H4 (cell line): ENCODE results near the gene LSP1. TPM values are rescaled to one million over a fixed set of nuclear protein-coding genes. Genes with fewer than 3 reads are reported as not detected.
"Not testable (repeated sequence)": the region's sequence is repeated elsewhere in the genome, so short reads cannot be mapped to it uniquely, and the experiment has no call there.

Experiments
- DNase-seq: peaks from one replicate; pipeline ENCODE4 v3.0.0-alpha.2; 2015; ENCODE audit warnings: low spot score
- total RNA-seq: library from RNA; depleted of rRNA; stranded (reverse); fragments of >200 nt; shearing (Covaris generic); gene quantifications from 2 replicates; pipeline ENCODE4 v1.2.3, GENCODE V29; 2014

Gene LSP1
- total RNA-seq, 1 experiment from 2014 or later, result 3.3 TPM

DNA sequence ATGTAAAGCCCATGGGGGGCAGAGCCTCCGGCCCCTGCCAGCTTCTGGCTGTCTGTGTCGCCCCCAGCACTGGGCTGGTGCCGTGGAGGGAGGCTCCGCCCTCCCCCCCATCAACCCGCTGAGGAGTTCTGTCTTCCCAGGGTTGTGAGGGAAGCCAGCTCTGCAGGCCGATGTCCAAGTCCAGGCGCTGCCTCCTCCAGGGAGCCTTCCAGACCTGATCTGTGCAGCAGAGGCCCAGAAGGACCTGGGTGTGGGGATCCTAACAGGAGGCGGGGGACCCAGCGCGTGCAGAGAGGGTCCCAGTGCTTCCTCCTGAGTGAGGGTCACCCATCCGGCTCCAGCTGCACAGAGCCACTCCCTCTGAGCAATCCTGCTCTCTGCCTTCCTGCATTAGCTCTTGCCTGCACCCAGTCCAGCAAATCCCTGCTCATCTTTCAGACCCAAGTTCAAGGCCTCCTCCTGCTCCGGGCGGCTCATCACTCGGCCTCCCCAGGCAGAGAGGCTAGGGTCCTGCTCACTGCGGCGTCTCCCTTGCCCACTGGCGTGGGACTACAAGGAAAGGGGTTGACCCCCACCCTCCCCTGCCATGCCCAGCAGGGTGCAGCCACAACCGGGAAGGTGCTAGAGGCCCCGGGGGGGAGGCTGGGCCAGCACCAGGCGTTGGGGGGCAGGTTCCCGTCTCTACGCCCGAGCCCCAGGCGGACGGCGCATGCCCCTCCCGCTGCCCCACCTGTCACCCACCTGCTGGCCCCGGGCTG, 22.4 kb downstream of the LSP1 start:
- DNase-seq, result no peak

DNA sequence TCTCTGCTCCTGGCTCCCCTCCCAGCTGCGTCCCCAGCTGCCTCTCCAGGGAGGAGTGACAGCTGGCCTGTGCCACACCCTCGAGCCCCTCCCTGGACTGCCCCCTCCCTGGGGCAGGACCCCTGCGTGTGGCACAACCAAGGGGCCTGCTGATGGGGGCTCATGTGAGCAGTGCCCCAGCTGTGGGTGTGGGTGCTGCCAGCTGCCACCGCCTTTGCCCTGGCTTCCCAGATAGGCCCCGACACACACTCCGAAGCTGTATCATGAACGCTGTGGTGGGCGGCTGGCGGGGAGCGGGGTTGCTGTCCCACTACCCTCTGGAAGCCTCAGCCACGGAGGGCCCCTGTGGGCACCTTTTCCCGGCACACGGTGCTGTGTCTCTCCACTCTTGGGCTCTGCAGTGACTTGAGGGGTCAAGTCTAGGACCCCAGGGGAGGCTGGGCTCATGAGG, 23.0 kb downstream of the LSP1 start:
- not testable (repeated sequence) for DNase-seq

DNA sequence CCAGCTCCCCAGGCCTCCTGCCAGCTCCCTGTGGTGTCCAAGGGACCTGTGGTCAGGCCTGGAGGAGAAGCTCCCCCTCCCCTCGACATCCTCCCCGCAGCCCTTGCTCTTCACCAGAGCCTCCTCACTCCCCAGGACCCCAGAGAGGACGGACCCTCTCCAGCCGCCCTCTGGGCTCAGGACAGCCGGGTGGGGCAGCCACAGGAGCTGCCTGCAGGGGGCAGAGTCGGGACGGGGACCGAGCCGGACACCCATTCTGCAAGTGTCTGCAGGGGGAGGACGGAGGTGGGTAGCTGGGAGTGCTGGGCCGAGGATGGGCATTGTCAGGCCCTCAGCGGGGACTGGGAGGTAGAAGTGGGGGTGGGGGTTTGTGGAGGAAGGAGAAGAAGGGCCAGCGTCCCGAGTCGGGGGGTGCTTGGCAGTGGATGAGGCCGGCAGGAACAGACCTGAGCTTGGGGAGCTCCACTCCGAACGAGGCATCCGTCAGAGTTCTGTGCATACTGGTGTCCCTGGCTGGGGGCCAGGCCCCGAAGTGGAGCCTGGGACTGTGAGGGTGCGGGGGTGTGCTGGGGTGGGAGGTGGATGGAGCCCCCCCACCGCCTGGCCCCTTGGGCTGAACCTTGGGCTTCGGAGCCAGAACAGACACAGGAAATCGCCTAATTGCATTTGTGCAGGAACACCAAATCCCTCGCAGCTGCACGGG, 23.6 kb downstream of the LSP1 start:
- DNase-seq, result no peak

DNA sequence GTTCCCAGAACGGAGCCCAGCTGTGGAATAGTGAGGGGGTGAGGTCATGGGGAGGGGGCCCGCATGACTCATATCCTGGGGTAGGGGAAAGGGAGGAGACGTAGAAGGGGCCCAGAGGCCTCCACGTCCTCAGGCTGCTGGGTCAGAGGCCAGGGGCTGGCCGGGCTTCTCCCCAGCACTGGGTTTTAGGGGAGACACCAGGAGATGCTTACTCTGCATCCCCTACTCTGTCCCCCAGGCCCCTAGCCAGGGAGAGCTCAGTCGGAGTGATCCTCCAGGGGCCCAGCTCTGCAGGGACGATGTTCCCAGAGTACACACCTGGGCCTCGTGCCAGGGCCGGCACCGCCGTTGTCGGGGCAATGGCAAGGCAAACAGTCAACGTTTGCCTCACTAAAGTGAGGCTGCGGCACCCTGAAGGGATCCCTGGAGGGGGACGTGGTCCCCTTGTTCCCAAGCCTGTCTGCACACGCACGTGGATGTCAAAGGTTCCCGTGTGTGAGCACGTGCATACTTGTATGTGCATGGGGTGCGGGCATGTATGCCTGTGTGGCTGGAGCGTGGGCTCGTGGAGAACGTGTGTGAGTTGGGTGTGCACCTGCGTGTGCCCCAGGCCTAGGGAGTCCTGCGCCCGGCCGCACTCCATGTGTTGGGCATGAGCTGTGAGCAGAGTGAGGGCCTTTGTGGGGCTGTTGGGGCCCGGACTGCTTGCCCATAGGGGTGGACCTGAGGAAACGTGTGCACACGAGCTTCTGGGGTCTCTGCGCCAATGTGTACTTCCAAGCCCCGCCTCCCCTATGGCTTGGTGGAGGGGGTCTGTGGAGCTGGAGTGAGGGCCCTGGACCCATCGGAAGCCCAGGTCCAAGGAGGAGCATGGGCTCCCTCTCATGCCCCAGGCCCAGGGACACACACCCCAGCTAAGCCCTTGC, 24.6 kb downstream of the LSP1 start:
- DNase-seq, result no peak

DNA sequence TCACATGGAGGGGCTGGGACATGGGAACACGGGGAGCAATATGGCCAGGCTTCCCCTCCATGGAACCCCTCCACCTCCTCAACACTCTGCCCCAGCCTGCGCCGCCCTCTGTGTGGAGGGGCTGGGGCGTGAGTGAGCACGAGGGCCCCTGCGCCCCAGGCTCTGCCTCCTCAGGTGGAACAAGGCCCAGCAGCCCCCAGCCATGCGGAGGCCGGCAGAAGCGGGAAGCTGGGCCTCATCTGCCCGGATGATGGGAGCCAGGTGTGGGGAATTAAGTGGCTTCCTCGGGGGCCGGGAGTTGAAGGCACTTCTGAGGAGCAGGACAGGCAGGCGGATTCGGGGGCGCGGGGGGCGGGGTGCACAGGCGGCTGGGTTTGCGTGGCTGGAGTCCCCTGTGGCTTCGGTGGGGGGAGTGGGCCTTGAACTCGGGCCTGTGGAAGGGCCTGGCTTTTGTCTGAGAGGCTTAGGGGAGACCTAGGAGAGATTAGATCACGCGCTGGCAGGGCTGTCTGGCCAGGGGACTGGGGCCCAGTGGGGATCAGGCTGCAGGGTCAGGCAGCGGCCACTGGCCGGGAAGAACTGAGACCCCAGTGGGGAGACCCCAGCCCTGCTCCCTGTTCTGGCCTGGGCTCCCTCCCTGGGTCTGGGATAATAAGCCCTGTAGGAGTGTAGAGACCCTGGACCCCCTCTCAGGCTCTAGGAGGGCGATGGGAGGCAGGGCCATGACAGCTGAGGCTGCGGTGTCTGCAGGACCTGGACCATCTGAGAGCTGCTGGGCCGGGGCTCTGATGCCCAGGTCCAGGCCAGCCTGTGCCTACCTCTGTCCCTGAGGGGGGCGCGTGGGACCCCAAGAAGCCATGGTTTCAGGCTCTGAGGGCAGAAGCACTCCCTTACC, 25.5 kb downstream of the LSP1 start:
- DNase-seq, result no peak

DNA sequence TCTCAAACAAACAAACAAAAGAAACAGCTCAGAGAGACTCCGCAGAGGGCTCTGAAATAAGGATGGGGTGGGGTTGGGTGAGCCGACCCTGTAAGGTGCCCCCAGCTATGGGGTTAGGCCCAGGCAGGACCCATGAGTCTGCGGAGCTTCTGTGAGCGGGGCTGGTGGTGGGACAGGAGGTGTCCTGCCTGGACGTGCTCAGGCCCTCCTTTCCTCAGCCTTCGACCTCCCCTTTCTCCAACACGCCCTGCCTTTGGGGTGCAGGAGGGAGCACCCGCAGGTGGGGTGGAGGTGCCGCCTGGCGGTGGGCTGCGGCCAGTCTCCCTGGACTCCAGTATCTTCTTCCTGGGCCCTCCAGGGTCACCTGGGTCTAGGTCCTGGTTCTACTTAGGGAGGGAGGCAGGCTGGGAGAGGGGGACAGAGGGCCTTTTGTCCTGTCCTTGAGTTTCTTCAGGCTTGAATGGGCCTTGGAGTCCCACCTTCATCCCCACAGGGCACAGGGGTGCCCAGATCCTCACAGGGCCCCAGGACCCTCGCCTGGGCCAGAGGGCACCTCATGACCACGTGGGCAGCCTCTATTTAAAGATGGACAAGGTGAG, 26.6 kb downstream of the LSP1 start:
- no peak for DNase-seq

DNA sequence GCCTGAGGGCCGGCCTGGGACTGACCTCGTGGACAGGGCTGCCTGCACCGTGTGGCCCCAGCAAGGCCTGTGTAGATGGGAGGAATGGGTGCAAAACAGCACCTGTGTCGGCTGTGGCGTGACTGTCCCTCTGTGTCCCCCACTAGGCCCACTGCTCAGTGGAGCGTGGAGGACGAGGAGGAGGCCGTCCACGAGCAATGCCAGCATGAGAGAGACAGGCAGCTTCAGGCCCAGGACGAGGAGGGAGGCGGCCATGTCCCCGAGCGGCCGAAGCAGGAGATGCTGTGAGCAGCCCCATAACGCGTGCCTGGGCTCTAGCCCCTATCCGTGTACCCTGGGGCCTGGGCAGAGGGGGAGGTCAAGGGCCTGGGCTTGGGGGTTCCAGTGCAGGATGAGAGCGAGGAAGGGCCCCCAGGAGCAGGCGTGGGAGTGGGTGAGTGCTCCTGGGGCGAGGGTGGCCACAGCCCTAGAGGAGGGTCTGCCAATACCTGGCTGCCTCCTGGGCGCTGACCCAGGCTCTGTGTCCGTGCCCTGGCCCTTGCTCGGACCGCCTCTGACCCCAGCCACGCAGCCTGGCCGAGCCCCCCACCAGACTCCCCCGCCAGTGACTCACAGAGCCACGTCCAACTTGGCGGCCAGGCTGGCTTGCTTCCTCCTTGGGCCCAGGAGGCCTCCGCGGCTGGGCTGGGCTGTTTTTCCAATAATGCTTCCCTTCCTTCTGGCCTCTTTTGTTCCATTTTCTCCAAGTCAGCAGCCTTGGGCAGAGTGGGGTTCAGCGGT, 27.2 kb downstream of the LSP1 start:
- DNase-seq, result no peak

DNA sequence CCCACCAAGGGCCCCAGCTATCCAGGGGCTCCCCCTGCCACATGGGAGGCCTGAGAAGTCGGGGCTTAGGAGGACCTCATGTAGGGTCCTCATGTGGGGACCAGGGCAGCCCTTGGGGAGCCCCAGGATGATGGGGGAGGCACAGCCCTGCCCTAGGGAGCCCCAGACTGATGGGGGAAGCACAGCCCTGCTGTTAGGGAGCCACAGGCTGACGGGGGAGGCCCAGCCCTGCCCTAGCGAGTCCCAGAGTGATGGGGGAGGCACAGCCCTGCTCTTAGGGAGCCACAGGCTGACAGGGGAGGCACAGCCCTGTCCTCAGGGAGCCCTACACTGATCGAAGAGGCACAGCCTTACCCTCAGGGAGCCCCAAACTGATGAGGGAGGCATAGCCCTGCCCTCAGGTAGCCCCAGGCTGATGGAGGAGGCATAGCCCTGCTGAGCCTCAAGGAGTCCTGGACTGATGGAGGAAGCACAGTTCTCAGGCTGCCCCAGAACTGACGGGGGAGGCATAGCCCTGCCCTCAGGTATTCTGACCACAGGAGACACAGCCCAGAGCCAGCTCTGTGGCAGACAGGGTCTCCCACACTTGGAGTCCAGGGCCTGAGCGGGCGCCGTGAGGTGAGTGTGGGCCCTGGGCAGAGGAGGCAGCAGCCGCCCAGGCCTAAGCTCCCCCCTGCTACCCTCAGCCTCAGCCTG, 28.0 kb downstream of the LSP1 start:
- DNase-seq, result no peak

DNA sequence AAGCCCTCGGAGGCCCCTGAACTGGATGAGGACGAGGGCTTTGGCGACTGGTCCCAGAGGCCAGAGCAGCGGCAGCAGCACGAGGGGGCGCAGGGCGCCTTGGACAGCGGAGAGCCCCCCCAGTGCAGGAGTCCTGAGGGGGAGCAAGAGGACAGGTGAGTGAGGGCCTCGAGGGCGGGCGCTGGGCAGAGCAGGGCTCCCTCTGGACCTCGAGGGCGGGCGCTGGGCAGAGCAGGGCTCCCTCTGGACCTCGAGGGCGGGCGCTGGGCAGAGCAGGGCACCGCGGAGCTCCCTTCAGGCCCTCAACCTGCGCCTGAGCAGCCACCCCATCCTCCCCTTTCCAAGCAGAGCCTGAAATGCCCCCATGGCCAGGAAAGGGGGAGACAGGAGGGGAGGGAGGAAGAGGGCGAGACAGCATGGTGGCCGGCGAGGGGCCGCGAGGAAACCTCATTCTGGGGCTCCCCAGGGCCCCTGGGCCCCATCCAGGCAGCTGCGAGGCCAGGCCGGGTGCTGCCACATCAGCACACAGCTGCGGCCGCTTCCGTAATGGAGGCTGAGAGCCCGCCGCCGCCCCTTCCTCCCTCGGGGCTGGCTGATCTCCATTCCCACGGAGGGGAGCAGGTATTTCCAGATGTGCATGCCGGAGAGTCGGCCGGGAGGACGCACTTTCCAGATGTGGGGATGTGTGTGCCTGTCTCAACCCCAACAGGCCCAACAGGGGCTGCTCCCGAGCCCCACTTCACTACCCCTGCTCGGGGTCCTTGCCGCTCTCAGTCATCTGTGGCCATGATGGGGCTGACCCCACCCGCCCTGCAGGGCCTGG, 28.8 kb downstream of the LSP1 start:
- DNase-seq, result no peak

DNA sequence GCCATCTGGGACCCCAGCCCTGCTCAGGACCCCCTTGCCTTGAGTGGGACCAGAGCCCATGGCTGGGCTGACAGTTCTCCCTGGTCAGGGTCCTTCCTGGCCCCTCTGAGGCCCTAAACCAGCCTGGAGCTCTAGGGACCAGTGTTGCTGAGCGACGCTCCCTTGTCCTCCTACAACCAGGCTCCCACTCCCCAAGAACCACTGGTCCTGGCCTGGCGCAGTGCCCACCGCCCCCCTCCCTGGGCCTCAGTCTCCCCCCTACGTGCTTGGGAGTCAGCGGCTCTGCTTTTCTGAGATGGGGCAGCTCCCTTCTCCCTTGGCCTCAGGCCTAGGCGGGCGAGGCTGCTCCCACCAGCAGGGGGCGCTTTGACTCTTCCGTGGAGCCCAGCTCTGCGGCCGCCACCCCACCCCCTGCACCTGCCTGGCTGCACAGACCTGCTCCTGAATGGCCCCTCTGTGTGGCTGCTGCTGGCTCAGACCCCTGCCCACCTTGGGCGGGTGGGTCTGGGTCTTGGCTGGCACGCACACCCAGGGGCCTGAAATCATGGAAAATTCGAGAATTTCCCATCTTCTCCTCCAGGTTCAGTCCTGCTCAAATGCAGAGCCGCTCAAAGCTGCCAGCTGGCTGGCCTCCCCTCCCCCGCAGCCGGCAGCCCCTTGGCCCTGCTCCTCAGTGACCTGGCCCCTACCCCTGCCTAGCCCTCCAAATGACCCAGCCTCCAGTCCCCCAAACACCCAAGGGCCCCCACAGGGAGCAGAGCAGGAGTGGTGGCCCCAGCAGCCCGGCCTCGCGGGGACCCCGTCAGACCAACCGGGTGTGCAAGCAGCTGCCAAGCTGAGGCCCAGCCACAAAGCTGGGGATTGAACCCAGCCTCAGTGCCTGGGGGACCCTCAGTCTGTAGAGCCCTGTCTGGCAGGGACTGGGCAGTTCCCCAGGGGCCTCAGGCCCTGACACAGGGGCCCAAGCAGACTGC, 29.7 kb downstream of the LSP1 start:
- peak; percentile 59 for DNase-seq

DNA sequence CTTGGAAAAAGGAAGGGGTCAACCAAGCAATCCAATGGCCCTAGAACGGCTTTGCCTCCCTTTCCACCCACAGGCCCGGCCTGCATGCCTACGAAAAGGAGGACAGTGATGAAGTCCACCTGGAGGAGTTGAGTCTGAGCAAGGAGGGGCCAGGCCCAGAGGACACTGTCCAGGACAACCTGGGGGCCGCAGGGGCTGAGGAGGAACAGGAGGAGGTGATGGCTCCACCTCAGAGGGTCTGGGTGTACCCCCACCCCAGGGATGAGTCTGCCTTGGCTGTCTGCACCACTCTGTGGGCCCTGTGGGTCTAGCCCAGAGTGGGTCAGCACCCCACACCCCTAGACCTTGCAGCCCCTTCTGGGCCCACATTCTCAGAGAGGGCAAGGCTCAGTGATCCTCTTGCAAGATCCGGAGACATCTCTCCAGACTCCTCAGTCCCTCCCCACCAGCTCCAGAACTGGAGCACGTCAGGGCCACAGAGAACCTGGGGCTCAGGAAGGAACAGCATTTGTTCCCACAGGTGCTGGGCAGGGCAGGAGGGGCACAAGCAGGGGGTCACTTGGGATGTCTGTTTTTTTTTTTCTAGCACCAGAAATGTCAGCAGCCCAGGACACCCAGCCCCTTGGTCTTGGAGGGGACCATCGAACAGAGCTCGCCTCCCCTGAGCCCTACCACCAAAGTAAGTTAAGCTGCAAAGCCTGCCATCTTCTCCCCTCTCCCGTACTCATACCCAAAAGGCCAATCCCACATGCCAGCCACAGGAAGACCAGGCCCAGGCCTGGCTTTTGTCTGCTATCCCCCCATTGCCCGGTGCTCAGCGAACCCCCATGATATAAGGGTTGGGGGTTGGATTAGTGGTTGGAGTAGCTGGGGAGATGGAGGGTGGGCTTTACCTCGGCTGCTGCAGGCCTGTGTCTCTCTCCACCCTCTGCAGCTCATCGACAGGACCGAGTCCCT, 30.7 kb downstream of the LSP1 start:
- no peak for DNase-seq

DNA sequence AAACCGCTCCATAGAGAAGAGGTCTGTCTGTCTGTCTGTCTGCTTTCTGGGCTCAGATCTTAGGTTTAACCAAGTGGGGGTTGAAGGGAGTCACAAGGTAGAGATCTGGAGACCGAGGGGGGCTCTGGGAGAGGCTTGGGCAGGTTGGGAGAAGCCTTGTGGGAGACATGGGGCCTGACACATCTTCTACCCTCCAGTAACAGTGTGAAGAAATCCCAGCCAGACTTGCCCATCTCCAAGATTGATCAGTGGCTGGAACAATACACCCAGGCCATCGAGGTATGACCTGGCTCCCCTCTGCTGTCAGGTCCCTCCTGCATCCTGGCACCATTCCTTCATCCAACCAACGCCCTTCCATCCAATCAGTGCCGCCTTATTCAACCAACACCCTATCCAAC, 31.4 kb downstream of the LSP1 start:
- DNase-seq, result no peak

DNA sequence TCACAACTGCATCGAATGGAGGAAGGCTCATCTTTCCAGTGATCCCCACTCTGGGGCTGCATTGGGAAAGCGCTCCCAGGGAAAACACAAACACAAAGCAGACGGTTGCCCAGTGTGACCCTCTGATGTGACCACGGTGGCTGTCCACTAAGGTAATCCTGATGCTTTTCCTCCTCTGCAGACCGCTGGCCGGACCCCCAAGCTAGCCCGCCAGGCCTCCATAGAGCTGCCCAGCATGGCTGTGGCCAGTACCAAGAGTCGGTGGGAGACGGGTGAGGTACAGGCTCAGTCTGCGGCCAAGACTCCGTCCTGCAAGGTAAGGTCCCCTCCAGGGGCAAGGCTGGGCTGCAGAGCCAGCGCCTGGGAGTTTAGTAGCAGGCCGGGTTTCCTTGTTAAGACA, 33.7 kb downstream of the LSP1 start:
- DNase-seq, result not testable (repeated sequence)

DNA sequence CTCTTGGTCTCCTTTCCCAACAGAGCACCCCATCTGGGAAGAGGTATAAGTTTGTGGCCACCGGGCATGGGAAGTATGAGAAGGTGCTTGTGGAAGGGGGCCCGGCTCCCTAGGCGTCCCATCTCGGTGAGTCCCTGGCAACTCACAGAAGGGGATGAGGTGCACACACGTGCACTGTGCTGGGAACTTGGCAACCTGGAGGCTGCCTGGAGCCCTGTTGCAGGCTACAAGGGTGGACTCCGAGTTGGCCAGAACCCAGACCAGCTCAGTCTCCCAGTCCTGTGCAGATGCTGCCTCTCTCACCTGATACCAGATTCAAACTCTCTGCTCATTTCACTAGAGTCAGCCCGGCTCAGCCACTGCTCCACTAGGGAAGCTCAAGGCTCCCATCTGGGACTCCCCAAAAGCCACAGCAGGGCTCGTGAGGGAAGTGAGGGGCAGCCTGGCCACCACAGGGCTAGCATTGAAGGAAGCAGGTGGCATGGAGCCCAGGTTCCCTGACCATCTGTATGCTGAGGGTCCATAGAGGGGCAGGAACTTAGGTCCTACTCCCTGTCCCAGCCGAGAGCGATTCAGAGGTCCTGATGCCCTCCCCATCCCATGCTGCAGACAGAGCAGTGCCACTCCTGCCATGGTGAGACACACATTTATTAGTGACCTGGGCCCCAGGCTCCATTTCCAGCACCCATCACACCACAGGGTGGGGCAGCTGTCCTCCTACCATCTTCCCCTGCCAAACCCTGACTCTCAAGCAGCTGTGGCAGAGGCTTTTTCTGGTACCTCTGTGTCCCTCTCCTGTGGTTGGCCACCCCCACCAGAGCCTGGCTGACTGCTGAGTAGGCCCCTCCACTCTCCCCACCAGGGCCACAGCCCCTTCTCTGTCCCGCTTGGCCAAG, 34.8 kb downstream of the LSP1 start:
- DNase-seq, result no peak

DNA sequence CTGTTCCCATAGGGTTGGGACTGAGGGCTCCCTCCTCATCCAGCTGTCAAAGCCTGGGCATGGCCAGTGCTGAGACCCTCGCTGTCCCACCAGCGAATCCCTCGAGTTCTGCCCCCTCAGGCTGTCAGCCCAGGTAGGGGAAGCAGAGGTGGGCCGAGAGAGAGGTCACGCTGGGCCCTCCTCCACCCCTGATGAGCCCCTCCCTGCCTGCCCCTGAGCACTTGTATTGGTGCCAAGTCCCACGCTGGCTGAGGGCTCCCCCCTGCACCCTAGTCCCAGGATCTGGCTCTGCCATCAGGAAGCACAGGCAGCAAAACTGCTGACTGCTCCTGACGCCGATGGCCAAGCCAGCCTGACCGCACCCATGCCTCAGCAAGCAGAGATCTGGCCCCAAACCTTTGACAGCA, 35.5 kb downstream of the LSP1 start:
- no peak for DNase-seq
